Ovary (tissue), 3 donors: ENCODE measurements around the gene KCNMB1.

Experiments
- POLR2A ChIP-seq: fragments of 450-650 bp; IDR thresholded peaks from one replicate; pipeline ENCODE4 v1.6.1; 2017; ENCODE audit warnings: antibody characterized with exemption, mild to moderate bottlenecking, moderate library complexity
- TF ChIP-seq, protein P1 (sequence below), 3 donors: fragments of 450-650 bp in 2 of 3; fragments of 200-600 bp in 1 of 3; IDR thresholded peaks; one replicate each; pipeline versions ENCODE4 v1.5.1 to v1.8.0; 2016 to 2022; ENCODE audit warnings: antibody characterized with exemption in 3 of 3, mild to moderate bottlenecking in 1 of 3
- donor health status: DM: no; HTN: no; CAD: no.

GRCh38 chr5:170438581-170438980, 49.4 kb upstream of the KCNMB1 start:
- TF ChIP-seq, protein P1, sequence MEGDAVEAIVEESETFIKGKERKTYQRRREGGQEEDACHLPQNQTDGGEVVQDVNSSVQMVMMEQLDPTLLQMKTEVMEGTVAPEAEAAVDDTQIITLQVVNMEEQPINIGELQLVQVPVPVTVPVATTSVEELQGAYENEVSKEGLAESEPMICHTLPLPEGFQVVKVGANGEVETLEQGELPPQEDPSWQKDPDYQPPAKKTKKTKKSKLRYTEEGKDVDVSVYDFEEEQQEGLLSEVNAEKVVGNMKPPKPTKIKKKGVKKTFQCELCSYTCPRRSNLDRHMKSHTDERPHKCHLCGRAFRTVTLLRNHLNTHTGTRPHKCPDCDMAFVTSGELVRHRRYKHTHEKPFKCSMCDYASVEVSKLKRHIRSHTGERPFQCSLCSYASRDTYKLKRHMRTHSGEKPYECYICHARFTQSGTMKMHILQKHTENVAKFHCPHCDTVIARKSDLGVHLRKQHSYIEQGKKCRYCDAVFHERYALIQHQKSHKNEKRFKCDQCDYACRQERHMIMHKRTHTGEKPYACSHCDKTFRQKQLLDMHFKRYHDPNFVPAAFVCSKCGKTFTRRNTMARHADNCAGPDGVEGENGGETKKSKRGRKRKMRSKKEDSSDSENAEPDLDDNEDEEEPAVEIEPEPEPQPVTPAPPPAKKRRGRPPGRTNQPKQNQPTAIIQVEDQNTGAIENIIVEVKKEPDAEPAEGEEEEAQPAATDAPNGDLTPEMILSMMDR (IDR thresholded peaks at IDR 0.05) = no peak
- no peak for TF ChIP-seq POLR2A
